Measurements from ENCODE around the gene RHBDD1.

GRCh38 chr2:226788064-226788463 lies 47.8 kb upstream of the RHBDD1 start:
- TF ChIP-seq CTCF (IDR thresholded peaks at IDR 0.05) (no peak), POLR2A (IDR thresholded peaks at IDR 0.05) (no peak), EP300 (IDR thresholded peaks at IDR 0.05) (no peak), POLR2AphosphoS5 (IDR thresholded peaks at IDR 0.05) (no peak)
